HepG2 (cell line): Measurements from ENCODE around the gene SMIM1. TPM values are rescaled to one million over a fixed set of nuclear protein-coding genes. Genes with fewer than 3 reads are reported as not detected.

Experiments used
- CENPX ChIP-seq: sonication (generic); formaldehyde crosslinking; IDR thresholded peaks from 2 replicates; pipeline ENCODE4 v1.9.0; 2021; ENCODE audit warnings: mild to moderate bottlenecking, missing genetic modification reagents, moderate library complexity
- GATAD2A ChIP-seq: IDR thresholded peaks from 2 replicates; pipeline ENCODE4 v1.6.1; 2016
- KLF15 ChIP-seq: sonication (generic); formaldehyde crosslinking; IDR thresholded peaks from 2 replicates; pipeline ENCODE4 v1.8.1; 2023; ENCODE audit warnings: borderline replicate concordance, mild to moderate bottlenecking, inconsistent platforms, missing genetic modification reagents, mixed read lengths
- MTA3 ChIP-seq: sonication (generic); formaldehyde crosslinking; IDR thresholded peaks from 2 replicates; pipeline ENCODE4 v1.4.0; 2020; ENCODE audit warnings: missing genetic modification reagents
- NONO ChIP-seq, 2 experiments: fragments of 450-650 bp in 1 of 2; sonication (generic) in 1 of 2; formaldehyde crosslinking in 1 of 2; IDR thresholded peaks in 1 of 2; conservative IDR thresholded peaks in 1 of 2; 2 replicates each; pipeline versions ENCODE4 v1.6.1 to v1.8.0; 2017 to 2022; ENCODE audit warnings: mild to moderate bottlenecking in 1 of 2, missing genetic modification reagents in 1 of 2, moderate library complexity in 1 of 2
- PITX1 ChIP-seq: sonication (generic); formaldehyde crosslinking; IDR thresholded peaks from 2 replicates; pipeline ENCODE4 v1.5.1; 2020; ENCODE audit warnings: mild to moderate bottlenecking, missing genetic modification reagents
- PRDM4 ChIP-seq: sonication (generic); formaldehyde crosslinking; IDR thresholded peaks from 2 replicates; pipeline ENCODE4 v1.9.0; 2021; ENCODE audit warnings: missing genetic modification reagents, borderline replicate concordance
- TSC22D2 ChIP-seq: sonication (generic); formaldehyde crosslinking; IDR thresholded peaks from 2 replicates; pipeline ENCODE4 v1.5.1; 2020; ENCODE audit warnings: missing genetic modification reagents, mild to moderate bottlenecking, borderline replicate concordance
- ZNF329 ChIP-seq: sonication (generic); formaldehyde crosslinking; IDR thresholded peaks from 2 replicates; pipeline ENCODE4 v1.9.0; 2021; ENCODE audit warnings: low read depth, mild to moderate bottlenecking, missing genetic modification reagents
- ZNF333 ChIP-seq: sonication (generic); formaldehyde crosslinking; IDR thresholded peaks from 2 replicates; pipeline ENCODE4 v1.4.0; 2020; ENCODE audit warnings: mild to moderate bottlenecking, missing genetic modification reagents, borderline replicate concordance
- ZNF343 ChIP-seq: sonication (generic); formaldehyde crosslinking; IDR thresholded peaks from 2 replicates; pipeline ENCODE4 v1.4.0; 2020; ENCODE audit warnings: mild to moderate bottlenecking, missing genetic modification reagents
- ZNF605 ChIP-seq: sonication (generic); formaldehyde crosslinking; IDR thresholded peaks from 2 replicates; pipeline ENCODE4 v1.8.0; 2022; ENCODE audit warnings: mild to moderate bottlenecking, missing genetic modification reagents
- ZNF737 ChIP-seq: sonication (generic); formaldehyde crosslinking; IDR thresholded peaks from 2 replicates; pipeline ENCODE4 v1.5.0; 2020; ENCODE audit warnings: missing genetic modification reagents, mild to moderate bottlenecking, borderline replicate concordance
- ZNF879 ChIP-seq: sonication (generic); formaldehyde crosslinking; IDR thresholded peaks from 2 replicates; pipeline ENCODE4 v1.8.1; 2023; ENCODE audit warnings: missing genetic modification reagents
- polyA plus RNA-seq, 8 experiments: library from polyadenylated mRNA; depleted of rRNA in 3 of 8; stranded (reverse) in 7 of 8; unstranded in 1 of 8; fragments of >200 nt; fragmentation: Illumina TruSeq in 4 of 8; extraction: Trizol in 4 of 8; gene quantifications; 2 replicates each; pipeline versions ENCODE4 v1.2.1 to v1.2.3, GENCODE V29; 2011 to 2016; ENCODE audit warnings: low read depth in 4 of 8, missing spikeins in 1 of 8, mixed read lengths in 1 of 8; ENCODE audit not compliant: insufficient read depth in 1 of 8
- total RNA-seq, 5 experiments: library from RNA; depleted of rRNA; stranded (reverse); fragments of >200 nt; fragmentation: Illumina TruSeq; extraction: Trizol; gene quantifications; 2 replicates each; pipeline ENCODE4 v1.2.3, GENCODE V29; 2016; ENCODE audit warnings: low read depth in 1 of 5
- TF ChIP-seq, protein P1 (sequence below): sonication (generic); formaldehyde crosslinking; IDR thresholded peaks from 2 replicates; pipeline ENCODE4 v1.8.0; 2022; ENCODE audit warnings: low read depth, missing genetic modification reagents
- TF ChIP-seq, protein P2 (sequence below): sonication (generic); formaldehyde crosslinking; IDR thresholded peaks from 2 replicates; pipeline ENCODE4 v1.5.0; 2020; ENCODE audit warnings: missing genetic modification reagents
- TF ChIP-seq, protein P3 (sequence below): sonication (generic); formaldehyde crosslinking; IDR thresholded peaks from 2 replicates; pipeline ENCODE4 v1.4.0; 2020; ENCODE audit warnings: missing genetic modification reagents, mild to moderate bottlenecking, borderline replicate concordance

Gene SMIM1
- total and polyA plus RNA-seq, 2 of the 13 experiments (the other 11 are each of a cell fraction or from before 2014, with no cell fraction given), result 12.4 to 56.3 TPM

GRCh38 chr1:3772715-3773571, at the start of gene SMIM1 (continued):
- TF ChIP-seq PRDM4, result 0 out of 2 replicates have a peak, but pooled peaks have one; percentile 24
- TF ChIP-seq KLF15 (CRISPR knock-in tag), result 0 out of 2 replicates have a peak, but pooled peaks have one; percentile 42
- no peak for TF ChIP-seq PITX1 (CRISPR knock-in tag)
- no peak for TF ChIP-seq ZNF737 (CRISPR knock-in tag)
- TF ChIP-seq NONO (IDR thresholded peaks at IDR 0.05), result no peak
- no peak for TF ChIP-seq NONO (CRISPR knock-in tag; conservative IDR thresholded peaks at IDR 0.05)
- TF ChIP-seq, protein P1, sequence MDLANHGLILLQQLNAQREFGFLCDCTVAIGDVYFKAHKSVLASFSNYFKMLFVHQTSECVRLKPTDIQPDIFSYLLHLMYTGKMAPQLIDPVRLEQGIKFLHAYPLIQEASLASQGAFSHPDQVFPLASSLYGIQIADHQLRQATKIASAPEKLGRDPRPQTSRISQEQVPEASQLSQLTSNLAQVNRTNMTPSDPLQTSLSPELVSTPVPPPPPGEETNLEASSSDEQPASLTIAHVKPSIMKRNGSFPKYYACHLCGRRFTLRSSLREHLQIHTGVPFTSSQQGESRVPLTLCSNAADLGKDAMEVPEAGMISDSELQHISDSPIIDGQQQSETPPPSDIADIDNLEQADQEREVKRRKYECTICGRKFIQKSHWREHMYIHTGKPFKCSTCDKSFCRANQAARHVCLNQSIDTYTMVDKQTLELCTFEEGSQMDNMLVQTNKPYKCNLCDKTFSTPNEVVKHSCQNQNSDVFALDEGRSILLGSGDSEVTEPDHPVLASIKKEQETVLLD, result 0 out of 2 replicates have a peak, but pooled peaks have one; percentile 8
- TF ChIP-seq ZNF333 (CRISPR knock-in tag), result no peak
- no peak for TF ChIP-seq MTA3 (CRISPR knock-in tag)
- TF ChIP-seq ZNF605 (CRISPR knock-in tag), result peak; percentile 29; the same call in 1 of the 2 replicates
- 0 out of 2 replicates have a peak, but pooled peaks have one; percentile 33 for TF ChIP-seq ZNF343 (CRISPR knock-in tag)
- TF ChIP-seq, protein P2, sequence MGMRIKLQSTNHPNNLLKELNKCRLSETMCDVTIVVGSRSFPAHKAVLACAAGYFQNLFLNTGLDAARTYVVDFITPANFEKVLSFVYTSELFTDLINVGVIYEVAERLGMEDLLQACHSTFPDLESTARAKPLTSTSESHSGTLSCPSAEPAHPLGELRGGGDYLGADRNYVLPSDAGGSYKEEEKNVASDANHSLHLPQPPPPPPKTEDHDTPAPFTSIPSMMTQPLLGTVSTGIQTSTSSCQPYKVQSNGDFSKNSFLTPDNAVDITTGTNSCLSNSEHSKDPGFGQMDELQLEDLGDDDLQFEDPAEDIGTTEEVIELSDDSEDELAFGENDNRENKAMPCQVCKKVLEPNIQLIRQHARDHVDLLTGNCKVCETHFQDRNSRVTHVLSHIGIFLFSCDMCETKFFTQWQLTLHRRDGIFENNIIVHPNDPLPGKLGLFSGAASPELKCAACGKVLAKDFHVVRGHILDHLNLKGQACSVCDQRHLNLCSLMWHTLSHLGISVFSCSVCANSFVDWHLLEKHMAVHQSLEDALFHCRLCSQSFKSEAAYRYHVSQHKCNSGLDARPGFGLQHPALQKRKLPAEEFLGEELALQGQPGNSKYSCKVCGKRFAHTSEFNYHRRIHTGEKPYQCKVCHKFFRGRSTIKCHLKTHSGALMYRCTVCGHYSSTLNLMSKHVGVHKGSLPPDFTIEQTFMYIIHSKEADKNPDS (CRISPR knock-in tag), result no peak
- TF ChIP-seq, protein P3, sequence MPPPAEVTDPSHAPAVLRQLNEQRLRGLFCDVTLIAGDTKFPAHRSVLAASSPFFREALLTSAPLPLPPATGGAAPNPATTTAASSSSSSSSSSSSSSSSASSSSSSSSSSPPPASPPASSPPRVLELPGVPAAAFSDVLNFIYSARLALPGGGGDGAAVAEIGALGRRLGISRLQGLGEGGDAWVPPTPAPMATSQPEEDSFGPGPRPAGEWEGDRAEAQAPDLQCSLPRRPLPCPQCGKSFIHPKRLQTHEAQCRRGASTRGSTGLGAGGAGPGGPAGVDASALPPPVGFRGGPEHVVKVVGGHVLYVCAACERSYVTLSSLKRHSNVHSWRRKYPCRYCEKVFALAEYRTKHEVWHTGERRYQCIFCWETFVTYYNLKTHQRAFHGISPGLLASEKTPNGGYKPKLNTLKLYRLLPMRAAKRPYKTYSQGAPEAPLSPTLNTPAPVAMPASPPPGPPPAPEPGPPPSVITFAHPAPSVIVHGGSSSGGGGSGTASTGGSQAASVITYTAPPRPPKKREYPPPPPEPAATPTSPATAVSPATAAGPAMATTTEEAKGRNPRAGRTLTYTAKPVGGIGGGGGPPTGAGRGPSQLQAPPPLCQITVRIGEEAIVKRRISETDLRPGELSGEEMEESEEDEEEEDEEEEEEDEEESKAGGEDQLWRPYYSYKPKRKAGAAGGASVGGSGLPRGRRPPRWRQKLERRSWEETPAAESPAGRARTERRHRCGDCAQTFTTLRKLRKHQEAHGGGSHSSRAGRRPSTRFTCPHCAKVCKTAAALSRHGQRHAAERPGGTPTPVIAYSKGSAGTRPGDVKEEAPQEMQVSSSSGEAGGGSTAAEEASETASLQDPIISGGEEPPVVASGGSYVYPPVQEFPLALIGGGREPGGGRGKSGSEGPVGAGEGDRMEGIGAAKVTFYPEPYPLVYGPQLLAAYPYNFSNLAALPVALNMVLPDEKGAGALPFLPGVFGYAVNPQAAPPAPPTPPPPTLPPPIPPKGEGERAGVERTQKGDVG (CRISPR knock-in tag), result no peak
- TF ChIP-seq ZNF329, result 0 out of 2 replicates have a peak, but pooled peaks have one; percentile 25
- no peak for TF ChIP-seq CENPX (CRISPR knock-in tag)
- TF ChIP-seq GATAD2A (CRISPR knock-in tag), result 0 out of 2 replicates have a peak, but pooled peaks have one; percentile 24
- TF ChIP-seq ZNF879, result 0 out of 2 replicates have a peak, but pooled peaks have one; percentile 14
- no peak for TF ChIP-seq TSC22D2
